Activated T-helper 1 cell treated with Interleukin-2 at 50 U/mL for 16 hours (primary cell): ENCODE measurements around the gene CDHR3.
"Not testable (repeated sequence)": the region's sequence is repeated elsewhere in the genome, so short reads cannot be mapped to it uniquely, and the experiment has no call there.

Source experiments
- DNase-seq: peaks from one replicate; pipeline ENCODE4 v3.0.0-alpha.2; 2020; ENCODE audit warnings: low read depth

The CDHR3 gene

DNA sequence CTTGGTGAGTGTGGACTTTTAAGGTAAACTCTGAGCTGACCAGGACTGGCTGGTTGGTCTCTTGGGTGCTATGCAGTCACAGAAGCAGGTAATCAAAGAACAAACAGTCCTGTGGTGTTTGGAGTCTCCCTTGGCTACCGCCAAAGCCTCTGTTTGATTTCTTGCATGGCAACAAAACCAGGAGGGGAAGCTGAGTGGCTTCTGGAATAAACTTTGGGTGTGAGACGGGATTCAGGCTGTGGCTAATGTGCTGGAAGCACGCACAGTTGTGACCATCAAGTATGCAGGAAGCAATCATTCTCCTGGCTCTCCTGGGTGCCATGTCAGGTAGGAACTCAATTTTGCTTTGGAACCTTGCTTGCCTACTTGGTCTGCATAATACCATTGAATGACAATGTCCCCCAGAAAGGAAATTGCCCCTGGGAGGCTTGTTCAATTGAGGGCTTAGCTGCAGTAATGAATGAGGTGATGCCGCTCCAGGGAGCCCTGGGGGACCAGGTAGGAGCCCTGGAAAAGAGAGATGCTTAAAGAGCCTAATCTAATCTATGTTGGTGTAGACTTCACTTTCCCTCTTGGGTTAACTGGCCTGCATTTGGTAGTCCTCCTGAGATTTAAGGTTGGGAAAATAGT lies at the start of gene CDHR3:
TSS of gene CDHR3 (plus strand) at position 227 of the 630 bp plus-strand sequence. CDS start at position 282, 55 bp downstream.
- DNase-seq = no peak

DNA sequence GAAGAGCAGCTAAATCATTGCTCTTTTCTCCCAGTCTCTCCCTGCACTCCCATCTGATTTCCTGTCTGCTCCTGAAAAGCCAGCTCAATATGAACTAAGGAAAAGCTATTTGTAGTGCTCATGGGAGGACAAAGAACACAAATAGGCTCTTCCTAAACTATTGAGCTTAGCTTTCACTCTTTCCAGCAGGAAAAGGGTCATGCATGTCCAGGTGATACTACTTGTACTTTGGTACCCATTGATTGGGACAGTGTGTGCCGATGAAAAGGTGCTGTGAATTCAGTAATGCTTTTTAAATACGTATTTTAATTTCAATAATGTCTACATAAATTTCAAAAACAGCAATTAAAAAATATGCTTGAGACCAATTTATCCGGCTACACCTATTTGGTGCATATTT lies 49.1 kb upstream of the CDHR3 start:
- no peak for DNase-seq

GRCh38 chr7:105916603-105917002 lies 46.5 kb upstream of the CDHR3 start:
- DNase-seq = no peak

DNA sequence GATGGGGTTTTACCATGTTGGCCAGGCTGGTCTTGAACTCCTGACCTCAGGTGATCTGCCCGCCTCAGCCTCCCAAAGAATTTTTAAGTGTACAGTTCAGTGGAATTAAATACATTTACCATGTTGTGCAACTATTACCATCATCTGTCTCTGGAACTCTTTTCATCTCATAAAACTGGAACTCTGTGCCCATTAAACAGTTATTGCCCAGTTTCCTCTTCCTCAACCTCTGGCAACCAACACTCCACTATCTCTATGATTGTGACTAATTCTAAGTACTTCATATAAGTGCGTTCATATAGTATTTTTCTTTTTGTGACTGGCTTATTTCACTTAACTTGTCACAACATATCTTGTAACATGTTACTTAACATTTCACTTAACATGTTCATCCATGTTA lies 45.4 kb upstream of the CDHR3 start:
- no peak for DNase-seq

DNA sequence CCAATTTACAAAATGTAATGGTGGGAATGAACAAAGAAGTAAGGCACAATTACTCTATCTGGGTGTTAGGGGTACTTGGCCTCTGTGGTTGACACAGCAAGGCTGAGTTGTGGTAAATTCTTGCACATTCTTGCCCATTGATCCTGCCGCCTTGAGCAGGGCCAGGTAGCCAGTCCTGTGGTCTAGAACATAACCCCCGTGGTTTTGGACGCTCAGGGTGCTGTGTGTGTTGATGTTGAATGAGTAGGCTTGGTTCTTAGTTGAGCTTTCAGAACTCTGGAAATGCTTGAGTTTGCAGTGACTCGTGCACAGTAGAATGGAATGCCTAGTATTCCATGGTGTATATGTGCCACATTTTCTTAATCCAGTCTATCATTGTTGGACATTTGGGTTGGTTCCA lies 42.3 kb upstream of the CDHR3 start:
- no peak for DNase-seq

DNA sequence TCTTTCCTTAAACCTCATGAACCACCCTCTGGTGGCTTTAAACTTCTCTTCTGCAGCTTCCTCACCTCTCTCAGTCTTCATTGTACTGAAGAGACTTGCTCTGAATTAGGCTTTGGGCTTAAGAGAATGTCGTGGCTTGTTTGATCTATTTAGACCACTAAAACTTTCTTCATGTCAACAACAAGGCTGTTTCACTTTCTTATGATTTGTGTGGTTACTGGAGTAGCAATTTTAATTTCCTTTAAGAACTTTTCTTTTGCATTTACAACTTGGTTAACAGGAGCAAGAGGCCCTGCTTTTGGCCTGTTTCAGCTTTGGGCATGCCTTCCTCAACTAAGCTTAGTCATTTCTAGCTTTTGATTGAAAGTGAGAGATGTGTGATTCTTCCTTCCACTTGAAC lies 38.1 kb upstream of the CDHR3 start:
- DNase-seq = no peak

DNA sequence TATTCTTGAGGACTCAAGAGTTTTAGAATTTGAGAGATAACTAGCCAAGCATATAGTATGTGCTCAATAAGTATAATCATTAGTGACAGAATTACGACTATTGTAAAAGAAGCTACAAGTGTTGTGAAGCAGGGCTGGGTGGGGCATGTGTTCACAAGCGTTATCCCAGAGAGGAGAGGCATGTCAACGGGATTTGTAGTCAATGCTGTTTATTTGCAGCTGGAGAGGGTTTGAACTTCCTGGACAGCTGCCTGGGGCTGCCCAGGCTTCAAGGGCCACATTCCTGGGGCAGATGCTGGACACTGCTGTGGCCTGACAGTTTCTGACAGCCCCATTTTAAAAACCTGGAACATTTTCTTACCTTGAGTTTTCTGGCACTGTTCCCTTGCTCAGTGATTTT lies 36.9 kb upstream of the CDHR3 start:
- DNase-seq = no peak

DNA sequence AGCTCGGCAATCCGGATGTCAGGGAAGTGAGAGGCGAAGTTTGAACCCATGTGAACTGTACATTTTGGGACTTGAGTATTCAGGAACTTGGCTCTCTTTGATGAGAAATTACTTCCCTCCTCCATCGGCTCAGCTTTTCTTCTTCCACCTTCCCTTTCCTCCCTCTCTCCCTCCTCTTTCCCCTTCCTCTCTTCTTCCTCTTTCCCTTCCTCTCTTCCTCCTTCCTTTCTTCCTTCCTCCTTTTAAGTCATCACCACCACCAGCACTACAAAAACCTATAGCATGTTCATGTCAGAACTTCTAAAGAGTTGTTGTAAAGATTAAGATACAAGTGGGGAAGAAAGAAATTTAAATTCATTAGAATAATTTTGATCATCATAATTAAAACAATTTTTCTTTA lies 31.9 kb upstream of the CDHR3 start:
- no peak for DNase-seq

DNA sequence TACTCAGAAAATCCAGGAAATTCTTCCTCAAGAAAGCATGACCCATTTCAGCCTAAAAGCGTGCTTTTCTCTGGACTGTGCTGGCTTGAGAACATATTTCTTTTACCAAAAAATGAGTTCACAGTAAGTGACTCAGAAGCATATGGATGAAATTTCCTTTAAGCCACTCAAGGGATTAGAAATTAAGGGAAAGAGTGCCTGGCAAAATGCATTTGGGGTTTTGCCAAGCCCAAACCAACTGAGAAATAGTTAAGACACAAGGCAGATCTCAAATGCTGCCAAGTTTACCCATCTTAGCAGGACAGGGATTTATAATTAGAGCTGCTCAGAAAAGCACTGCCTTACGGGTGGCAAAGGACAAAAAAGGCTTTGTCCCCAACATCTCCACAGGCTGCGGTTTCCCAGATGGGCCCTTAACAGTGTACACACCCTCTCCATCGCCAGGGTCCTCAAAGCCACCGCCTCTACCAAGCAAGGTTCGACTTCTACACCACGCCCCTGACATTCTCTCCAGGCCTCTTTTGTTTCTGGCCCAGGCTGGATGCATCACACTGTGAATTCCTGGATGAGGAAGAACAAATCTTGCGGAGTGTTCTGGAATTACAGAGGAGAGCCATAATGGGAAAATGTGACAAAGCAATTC lies 30.1 kb upstream of the CDHR3 start:
- no peak for DNase-seq

GRCh38 chr7:105934572-105935185 lies 28.4 kb upstream of the CDHR3 start:
- DNase-seq = no peak

DNA sequence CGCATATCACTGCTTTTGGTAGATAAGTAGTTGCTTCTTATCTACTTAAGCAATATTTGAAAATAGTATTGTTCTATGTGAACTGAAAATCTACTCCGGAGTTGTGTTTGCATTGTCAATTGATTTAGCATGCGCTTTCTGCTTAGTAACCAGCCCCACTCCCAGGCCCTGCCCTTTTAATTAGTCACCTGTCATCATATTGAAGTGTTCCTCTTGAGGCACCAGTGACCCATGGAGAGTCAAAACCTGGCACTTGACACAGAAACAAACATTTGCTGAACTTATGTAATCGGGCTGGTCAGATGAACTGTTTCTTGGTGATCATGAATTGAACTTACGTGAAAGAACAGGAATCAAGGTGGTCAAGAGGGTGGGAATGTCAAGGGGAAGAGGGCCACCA lies 27.8 kb upstream of the CDHR3 start:
- no peak for DNase-seq

- no peak for DNase-seq
Observed at GRCh38 chr7:105937411-105937810, 25.7 kb upstream of the CDHR3 start.

DNA sequence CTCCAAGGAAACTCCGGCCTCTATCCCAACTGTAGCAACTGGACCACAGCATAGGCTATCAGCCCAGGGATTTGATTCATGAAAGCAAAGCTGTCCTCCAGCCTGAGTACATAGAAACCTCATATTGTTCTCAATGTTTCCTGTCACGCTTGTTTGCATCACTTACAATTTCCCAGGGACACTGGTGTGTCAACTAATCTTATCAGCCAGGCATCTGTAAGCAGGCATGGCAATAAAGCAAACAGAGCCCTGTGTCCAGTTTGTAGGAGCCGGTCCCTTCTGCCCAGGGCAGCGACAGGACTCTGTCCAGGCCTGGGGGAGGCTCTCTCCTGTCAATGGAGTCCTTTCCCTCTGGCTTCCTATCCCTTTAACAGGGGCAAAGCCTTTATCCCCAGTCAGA lies 23.0 kb upstream of the CDHR3 start:
- no peak for DNase-seq

- no peak for DNase-seq
Observed at GRCh38 chr7:105941596-105941995, 21.5 kb upstream of the CDHR3 start.

- DNase-seq = no peak
Observed at GRCh38 chr7:105943486-105943885, 19.6 kb upstream of the CDHR3 start.

DNA sequence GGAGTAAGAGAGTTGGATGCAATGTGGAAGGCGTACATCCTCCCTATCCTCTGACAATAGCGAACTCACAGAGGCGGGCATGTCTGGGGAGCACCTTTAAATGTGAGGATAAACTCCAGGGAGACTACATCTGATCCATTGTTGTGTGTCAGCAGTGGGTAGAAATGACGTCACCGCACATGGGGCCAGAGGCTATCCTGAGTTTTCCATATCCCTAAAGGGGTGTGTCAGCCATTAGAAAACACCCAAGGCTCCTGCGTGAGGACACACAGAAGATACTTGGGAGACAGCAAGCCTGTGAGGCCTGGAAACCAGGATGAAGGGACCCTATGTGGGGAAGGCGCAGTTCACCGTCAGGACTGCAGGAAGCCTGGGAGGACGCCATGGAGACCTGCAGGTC lies 17.2 kb upstream of the CDHR3 start:
- no peak for DNase-seq

DNA sequence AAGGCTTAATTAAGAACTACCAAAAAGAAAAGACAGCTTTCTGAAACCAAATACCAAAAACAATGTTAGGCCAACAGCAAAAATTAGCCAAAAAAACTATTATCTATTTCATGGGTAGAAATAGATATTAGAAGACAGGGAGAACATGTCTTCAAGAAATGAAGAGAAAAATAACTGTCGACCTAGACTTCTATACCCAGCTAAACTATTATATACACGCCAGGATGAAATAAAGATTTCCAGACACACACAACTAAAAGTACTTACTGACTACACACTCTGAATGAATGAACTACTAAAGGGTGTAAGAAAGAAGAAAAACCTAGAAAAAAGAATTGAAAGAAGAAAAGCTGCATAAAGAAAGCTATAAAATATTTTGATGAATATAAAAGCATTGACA lies 11.5 kb upstream of the CDHR3 start:
- DNase-seq = no peak

DNA sequence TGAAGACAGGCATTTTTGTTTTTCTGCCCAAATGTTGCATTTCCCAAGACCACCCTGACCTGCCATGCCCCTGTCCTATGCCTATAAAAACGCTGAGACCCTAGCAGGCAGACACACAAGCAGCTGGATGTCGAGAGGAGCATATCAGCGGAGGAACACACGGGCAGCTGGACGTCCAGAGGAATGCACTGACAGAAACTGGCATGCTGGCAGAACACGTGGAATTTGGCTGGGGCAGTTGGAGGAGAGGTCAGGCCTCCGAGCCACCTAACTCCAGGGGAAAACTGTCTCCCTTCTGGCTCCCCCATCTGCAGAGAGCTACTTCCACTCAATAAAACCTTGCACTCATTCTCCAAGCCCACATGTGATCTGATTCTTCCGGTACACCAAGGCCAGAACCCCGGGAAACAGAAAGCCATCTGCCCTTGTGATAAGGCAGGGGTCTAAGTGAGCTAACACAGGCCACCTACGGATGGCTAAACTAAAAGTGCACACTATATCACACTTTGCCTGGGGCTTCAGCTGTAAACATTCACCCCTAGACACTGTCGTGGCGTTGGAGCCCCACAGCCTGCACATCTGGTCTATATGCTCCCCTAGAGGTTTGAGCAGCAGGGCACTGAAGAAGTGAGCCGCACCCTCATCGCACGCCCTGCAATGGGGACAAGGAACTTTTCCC lies 10.0 kb upstream of the CDHR3 start:
- no peak for DNase-seq

DNA sequence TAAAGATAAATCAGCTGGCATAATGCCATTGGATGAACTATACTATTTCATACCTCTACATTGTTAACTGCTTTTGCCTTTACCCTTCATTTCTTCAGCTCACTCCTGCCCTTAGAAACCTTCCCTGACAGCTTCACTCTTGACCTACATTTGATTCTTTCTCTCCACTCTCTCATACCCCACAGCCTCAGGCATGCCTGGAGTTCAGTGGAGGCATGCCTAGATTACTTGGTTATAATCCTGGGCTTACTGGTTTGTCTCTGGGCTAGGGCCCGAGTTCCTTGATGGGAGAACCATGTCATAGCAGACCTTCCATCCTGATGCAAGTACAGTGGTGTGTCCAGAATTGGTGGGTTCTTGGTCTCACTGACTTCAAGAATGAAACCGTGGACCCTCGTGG lies 8.4 kb upstream of the CDHR3 start:
- DNase-seq = no peak

GRCh38 chr7:105955651-105956466 lies 7.2 kb upstream of the CDHR3 start:
- not testable (repeated sequence) for DNase-seq

- DNase-seq = no peak
Observed at GRCh38 chr7:105958012-105958411, 5.1 kb upstream of the CDHR3 start.

DNA sequence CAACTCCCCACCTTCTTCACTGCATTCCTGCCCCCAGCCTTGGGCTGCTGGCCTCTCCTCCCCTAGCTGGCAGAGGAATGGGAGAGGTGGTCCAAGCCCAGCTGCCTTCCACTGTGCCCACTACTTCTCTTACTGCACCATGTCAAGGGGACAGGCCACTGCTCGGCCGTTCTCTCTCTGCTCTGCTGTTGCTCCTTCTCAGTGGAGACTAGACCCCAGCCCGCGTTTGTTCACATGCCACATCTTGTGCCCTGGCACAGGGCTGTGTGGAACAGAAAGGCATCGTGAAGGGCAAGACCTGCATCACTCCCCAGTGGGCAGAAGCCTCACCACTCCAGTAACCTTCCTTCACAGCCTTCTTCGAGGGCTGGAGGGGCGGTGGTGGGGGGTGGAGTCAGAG lies 711 bp upstream of the CDHR3 start:
- DNase-seq = no peak
